Measurements from ENCODE around the gene COG6. TPM values are rescaled to one million over a fixed set of nuclear protein-coding genes. Genes with fewer than 3 reads are reported as not detected.

Gene COG6
- total and polyA plus RNA-seq, 4 donors, result 4.5 to 10.7 (median 8.0) TPM

GRCh38 chr13:39777021-39777420 lies 121.6 kb downstream of the COG6 start:
- Histone ChIP-seq H3K4me1 (ENCODE audit: control insufficient read depth in 4 of 4, insufficient read depth in 4 of 4, low read length in 3 of 4) (no peaks in the 10 kb centered on the region), H3K27ac (ENCODE audit: low read depth in 1 of 2, low read length in 2 of 2) (no peak overlapping the region), H3K9ac (ENCODE audit: low read depth in 1 of 2, low read length in 2 of 2) (no peak overlapping the region), H3K9me3 (ENCODE audit: control insufficient read depth in 4 of 4, low read length in 3 of 4) (peaks cover 0 to 2% (median 0%) of the 10 kb centered on the region in 4 donors), H3K27me3 (ENCODE audit: control insufficient read depth in 4 of 4, insufficient read depth in 4 of 4, low read length in 3 of 4) (no peaks in the 10 kb centered on the region), H3K4me3 (ENCODE audit: low read depth in 1 of 3, low read length in 3 of 3) (no peak overlapping the region), H3K36me3 (ENCODE audit: control insufficient read depth in 4 of 4, insufficient read depth in 3 of 4, low read depth in 1 of 4, low read length in 3 of 4) (no peaks in the 10 kb centered on the region)
- DNase-seq (ENCODE audit: low spot score), result no peak
- TF ChIP-seq HNF4A (conservative IDR thresholded peaks at IDR 0.05) (no peak), ATF3 (IDR thresholded peaks at IDR 0.05) (no peak), SP1 (IDR thresholded peaks at IDR 0.05) (no peak)
- 82% methylated on average over 1 of the region's 1 CpG for WGBS

GRCh38 chr13:39777527-39778061 lies 122.1 kb downstream of the COG6 start:
- H3K4me3 ChIP-seq (ENCODE audit: low read depth in 1 of 3, low read length in 3 of 3), result no peak overlapping the region
- WGBS, result 90% methylated on average over 2 of the region's 2 CpGs
- peaks cover 0 to 2% (median 0%) of the 10 kb centered on the region in 4 donors for H3K9me3 ChIP-seq (ENCODE audit: control insufficient read depth in 4 of 4, low read length in 3 of 4)
- H3K27me3 ChIP-seq (ENCODE audit: control insufficient read depth in 4 of 4, insufficient read depth in 4 of 4, low read length in 3 of 4), result no peaks in the 10 kb centered on the region
- no peaks in the 10 kb centered on the region for H3K4me1 ChIP-seq (ENCODE audit: control insufficient read depth in 4 of 4, insufficient read depth in 4 of 4, low read length in 3 of 4)
- H3K27ac ChIP-seq (ENCODE audit: low read depth in 1 of 2, low read length in 2 of 2), result no peak overlapping the region
- DNase-seq (ENCODE audit: low spot score), result no peak
- no peaks in the 10 kb centered on the region for H3K36me3 ChIP-seq (ENCODE audit: control insufficient read depth in 4 of 4, insufficient read depth in 3 of 4, low read depth in 1 of 4, low read length in 3 of 4)
- no peak overlapping the region for H3K9ac ChIP-seq (ENCODE audit: low read depth in 1 of 2, low read length in 2 of 2)
- no peak for TF ChIP-seq YY1 (IDR thresholded peaks at IDR 0.05)
- TF ChIP-seq RAD21 (IDR thresholded peaks at IDR 0.05), result peak in 1 of 2 donors; percentile 12

- DNase-seq (ENCODE audit: low spot score), result no peak
- H3K4me3 ChIP-seq (ENCODE audit: low read depth in 1 of 3, low read length in 3 of 3), result no peak overlapping the region
- 87% methylated on average over 8 of the region's 8 CpGs for WGBS
- TF ChIP-seq EGR1 (IDR thresholded peaks at IDR 0.05; ENCODE audit: low read depth in 2 of 2), result no peak
- TF ChIP-seq MAX (IDR thresholded peaks at IDR 0.05), result no peak
- TF ChIP-seq ZBTB33 (IDR thresholded peaks at IDR 0.05), result no peak
- TF ChIP-seq HNF4A (conservative IDR thresholded peaks at IDR 0.05), result no peak
- H3K27me3 ChIP-seq (ENCODE audit: control insufficient read depth in 4 of 4, insufficient read depth in 4 of 4, low read length in 3 of 4), result no peaks in the 10 kb centered on the region
- no peak overlapping the region for H3K27ac ChIP-seq (ENCODE audit: low read depth in 1 of 2, low read length in 2 of 2)
- H3K4me1 ChIP-seq (ENCODE audit: control insufficient read depth in 4 of 4, insufficient read depth in 4 of 4, low read length in 3 of 4), result no peaks in the 10 kb centered on the region
- no peaks in the 10 kb centered on the region for H3K36me3 ChIP-seq (ENCODE audit: control insufficient read depth in 4 of 4, insufficient read depth in 3 of 4, low read depth in 1 of 4, low read length in 3 of 4)
- no peak overlapping the region for H3K9ac ChIP-seq (ENCODE audit: low read depth in 1 of 2, low read length in 2 of 2)
- H3K9me3 ChIP-seq (ENCODE audit: control insufficient read depth in 4 of 4, low read length in 3 of 4), result peaks cover 0 to 2% (median 0%) of the 10 kb centered on the region in 4 donors
Observed at GRCh38 chr13:39779337-39780265, 124.1 kb downstream of the COG6 start.

GRCh38 chr13:39780711-39781110 lies 125.2 kb downstream of the COG6 start:
- no peaks in the 10 kb centered on the region for H3K27me3 ChIP-seq (ENCODE audit: control insufficient read depth in 4 of 4, insufficient read depth in 4 of 4, low read length in 3 of 4)
- H3K9me3 ChIP-seq (ENCODE audit: control insufficient read depth in 4 of 4, low read length in 3 of 4), result peaks cover 0 to 2% (median 0%) of the 10 kb centered on the region in 4 donors
- 81% methylated on average over 6 of the region's 6 CpGs for WGBS
- H3K9ac ChIP-seq (ENCODE audit: low read depth in 1 of 2, low read length in 2 of 2), result no peak overlapping the region
- no peaks in the 10 kb centered on the region for H3K4me1 ChIP-seq (ENCODE audit: control insufficient read depth in 4 of 4, insufficient read depth in 4 of 4, low read length in 3 of 4)
- no peak overlapping the region for H3K4me3 ChIP-seq (ENCODE audit: low read depth in 1 of 3, low read length in 3 of 3)
- TF ChIP-seq ATF3 (IDR thresholded peaks at IDR 0.05) (no peak), GABPA (IDR thresholded peaks at IDR 0.05 in 1 of 2, conservative IDR thresholded peaks at IDR 0.05 in 1 of 2) (no peak), RXRA (IDR thresholded peaks at IDR 0.05) (no peak)
- H3K36me3 ChIP-seq (ENCODE audit: control insufficient read depth in 4 of 4, insufficient read depth in 3 of 4, low read depth in 1 of 4, low read length in 3 of 4), result no peaks in the 10 kb centered on the region
- no peak for DNase-seq (ENCODE audit: low spot score)
- no peak overlapping the region for H3K27ac ChIP-seq (ENCODE audit: low read depth in 1 of 2, low read length in 2 of 2)

Data from liver (tissue), 9 donors.